Chondrocyte (in vitro differentiated cells): ENCODE results near the gene TRAPPC14. TPM values are rescaled to one million over a fixed set of nuclear protein-coding genes. Genes with fewer than 3 reads are reported as not detected.

Experiments used
- DNase-seq: peaks from one replicate; pipeline ENCODE4 v3.0.0; 2021; ENCODE audit warnings: mixed read lengths, low spot score
- H3K27ac Mint-ChIP-seq: one replicate; pipeline ENCODE4 v1.8.0; 2021; ENCODE audit warnings: mild to moderate bottlenecking, moderate library complexity, mixed read lengths; ENCODE audit not compliant: unreplicated experiment
- H3K27me3 Mint-ChIP-seq: 2 replicates; pipeline ENCODE4 v1.8.0; 2021; ENCODE audit warnings: low read depth, mixed read lengths
- H3K36me3 Mint-ChIP-seq: 2 replicates; pipeline ENCODE4 v1.8.0; 2021; ENCODE audit warnings: low read depth, mixed read lengths
- H3K4me1 Mint-ChIP-seq: 2 replicates; pipeline ENCODE4 v1.8.0; 2021; ENCODE audit warnings: low read depth, mild to moderate bottlenecking, mixed read lengths
- H3K4me3 Mint-ChIP-seq: one replicate; pipeline ENCODE4 v1.8.0; 2021; ENCODE audit warnings: mild to moderate bottlenecking, moderate library complexity, mixed read lengths; ENCODE audit not compliant: unreplicated experiment
- H3K9me3 Mint-ChIP-seq: 2 replicates; pipeline ENCODE4 v1.8.0; 2021; ENCODE audit warnings: low read depth, mixed read lengths
- total RNA-seq: library from RNA; stranded (reverse); gene quantifications from 3 replicates; pipeline ENCODE4 v1.2.1, GENCODE V29; 2021
- TF ChIP-seq, protein P1 (sequence below): fragments of 200-600 bp; sonication (generic); IDR thresholded peaks from 2 replicates; pipeline ENCODE4 v1.5.0; 2021; ENCODE audit warnings: antibody characterized with exemption, mild to moderate bottlenecking, moderate library complexity

TRAPPC14 gene
- total RNA-seq, 1 donor from 2014 or later: 15.4 TPM

DNA sequence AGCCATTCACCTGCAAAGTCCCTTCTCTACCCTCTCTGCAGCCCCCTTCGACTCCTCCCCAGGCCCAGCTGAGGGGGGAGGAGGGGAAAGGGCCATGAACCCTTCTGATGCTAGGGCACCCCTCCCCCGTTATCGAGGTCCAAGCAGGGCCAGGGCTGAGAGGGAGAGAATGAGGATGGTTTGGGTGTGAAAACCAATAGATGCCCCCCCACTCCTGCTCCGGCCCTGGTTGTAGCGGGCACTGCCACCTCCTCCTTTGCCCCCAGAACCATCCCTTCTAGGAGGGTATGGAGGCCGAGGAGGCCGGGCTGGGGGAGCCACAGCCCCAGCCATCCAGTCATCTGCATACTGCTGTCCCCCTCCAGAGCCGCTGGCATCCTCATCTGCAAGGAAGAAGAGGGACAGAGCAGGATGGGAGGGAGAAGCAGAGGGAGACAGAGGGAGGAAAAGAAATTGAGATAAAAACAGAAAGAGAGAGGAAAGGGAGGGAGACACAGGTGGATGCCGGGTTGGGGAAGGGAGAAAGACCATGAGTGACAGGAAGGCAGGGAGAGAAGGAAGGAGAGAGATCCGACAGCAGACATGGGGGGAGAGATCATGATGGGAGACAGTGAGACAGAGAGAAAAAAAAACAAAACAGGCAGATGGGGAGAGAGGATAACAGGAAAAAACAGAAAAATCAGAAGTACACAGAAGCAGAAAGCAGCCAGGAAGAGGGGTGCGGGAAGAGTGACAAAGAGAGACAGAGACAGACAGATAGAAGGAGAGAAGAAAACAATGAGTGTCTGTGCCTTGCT lies 11.8 kb upstream of the TRAPPC14 start:
- H3K4me3 Mint-ChIP-seq: no peak overlapping the region
- no peak overlapping the region for H3K27ac Mint-ChIP-seq
- H3K27me3 Mint-ChIP-seq: peaks cover 5% of the 10 kb centered on the region
- no peaks in the 10 kb centered on the region for H3K9me3 Mint-ChIP-seq
- peaks cover 6% of the 10 kb centered on the region for H3K36me3 Mint-ChIP-seq
- peak; percentile 69 for DNase-seq
- H3K4me1 Mint-ChIP-seq: peaks cover 24% of the 10 kb centered on the region
- TF ChIP-seq, protein P1, sequence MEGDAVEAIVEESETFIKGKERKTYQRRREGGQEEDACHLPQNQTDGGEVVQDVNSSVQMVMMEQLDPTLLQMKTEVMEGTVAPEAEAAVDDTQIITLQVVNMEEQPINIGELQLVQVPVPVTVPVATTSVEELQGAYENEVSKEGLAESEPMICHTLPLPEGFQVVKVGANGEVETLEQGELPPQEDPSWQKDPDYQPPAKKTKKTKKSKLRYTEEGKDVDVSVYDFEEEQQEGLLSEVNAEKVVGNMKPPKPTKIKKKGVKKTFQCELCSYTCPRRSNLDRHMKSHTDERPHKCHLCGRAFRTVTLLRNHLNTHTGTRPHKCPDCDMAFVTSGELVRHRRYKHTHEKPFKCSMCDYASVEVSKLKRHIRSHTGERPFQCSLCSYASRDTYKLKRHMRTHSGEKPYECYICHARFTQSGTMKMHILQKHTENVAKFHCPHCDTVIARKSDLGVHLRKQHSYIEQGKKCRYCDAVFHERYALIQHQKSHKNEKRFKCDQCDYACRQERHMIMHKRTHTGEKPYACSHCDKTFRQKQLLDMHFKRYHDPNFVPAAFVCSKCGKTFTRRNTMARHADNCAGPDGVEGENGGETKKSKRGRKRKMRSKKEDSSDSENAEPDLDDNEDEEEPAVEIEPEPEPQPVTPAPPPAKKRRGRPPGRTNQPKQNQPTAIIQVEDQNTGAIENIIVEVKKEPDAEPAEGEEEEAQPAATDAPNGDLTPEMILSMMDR: no peak

DNA sequence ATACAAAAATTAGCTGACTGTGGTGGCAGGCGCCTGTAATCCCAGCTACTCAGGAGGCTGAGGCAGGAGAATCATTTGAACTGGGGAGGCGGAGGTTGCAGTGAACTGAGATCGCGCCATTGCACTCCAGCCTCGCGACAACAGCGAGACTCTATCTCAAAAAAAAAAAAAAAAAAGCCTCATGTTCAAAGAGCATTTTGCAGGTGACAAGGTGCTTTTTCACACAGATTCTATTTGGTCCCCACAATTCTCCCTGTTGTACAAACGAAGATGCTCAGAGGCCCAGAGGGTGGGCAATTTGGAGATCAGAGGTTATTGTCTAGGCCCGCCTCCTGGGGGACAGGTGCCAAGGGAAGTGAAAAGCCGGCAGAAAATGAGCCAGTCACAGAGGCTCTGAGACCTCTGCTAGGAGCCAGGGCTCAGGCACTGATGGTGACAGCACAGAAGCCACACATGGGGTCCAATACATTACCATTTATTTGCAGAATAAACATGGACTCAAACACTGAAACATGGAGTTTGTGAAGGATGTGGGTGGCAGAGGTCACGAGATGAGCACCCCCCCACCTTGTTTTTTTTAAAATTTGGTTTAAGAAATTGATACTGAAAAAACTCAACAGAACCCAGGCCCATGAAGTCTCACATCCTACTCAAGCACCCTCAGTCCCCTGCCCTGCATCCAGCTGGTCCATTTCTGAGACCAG lies 10.8 kb upstream of the TRAPPC14 start:
- H3K36me3 Mint-ChIP-seq: peaks cover 6% of the 10 kb centered on the region
- no peaks in the 10 kb centered on the region for H3K9me3 Mint-ChIP-seq
- TF ChIP-seq, protein P1: no peak
- H3K27me3 Mint-ChIP-seq: peaks cover 5% of the 10 kb centered on the region
- no peak overlapping the region for H3K27ac Mint-ChIP-seq
- peaks cover 24% of the 10 kb centered on the region for H3K4me1 Mint-ChIP-seq
- H3K4me3 Mint-ChIP-seq: no peak overlapping the region
- peak; percentile 21 for DNase-seq

DNA sequence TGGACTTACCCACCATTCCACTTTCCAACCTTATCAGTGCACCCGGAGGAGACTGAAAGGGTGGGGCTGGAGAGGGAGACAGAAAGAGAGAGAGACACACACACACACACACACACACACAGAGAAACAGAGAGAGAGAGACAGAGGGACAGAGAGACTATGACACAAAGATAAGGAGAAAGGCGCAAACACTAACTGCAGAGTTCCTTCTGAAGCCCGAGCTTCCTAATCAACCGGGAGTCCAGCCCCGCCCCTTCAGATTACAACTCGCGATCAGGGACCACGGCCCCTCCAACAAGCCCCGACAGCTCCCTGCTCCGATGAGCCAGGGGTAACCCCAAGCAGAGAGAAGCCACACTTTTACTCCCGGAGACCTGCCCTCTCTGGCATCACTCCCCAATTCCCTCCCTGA lies 9.4 kb upstream of the TRAPPC14 start:
- Mint-ChIP-seq H3K27ac (no peak overlapping the region), H3K4me1 (peaks cover 26% of the 10 kb centered on the region), H3K36me3 (no peaks in the 10 kb centered on the region), H3K9me3 (no peaks in the 10 kb centered on the region), H3K27me3 (peaks cover 5% of the 10 kb centered on the region), H3K4me3 (peak overlapping the region; percentile 70)
- TF ChIP-seq, protein P1: no peak
- DNase-seq: peak; percentile 49

DNA sequence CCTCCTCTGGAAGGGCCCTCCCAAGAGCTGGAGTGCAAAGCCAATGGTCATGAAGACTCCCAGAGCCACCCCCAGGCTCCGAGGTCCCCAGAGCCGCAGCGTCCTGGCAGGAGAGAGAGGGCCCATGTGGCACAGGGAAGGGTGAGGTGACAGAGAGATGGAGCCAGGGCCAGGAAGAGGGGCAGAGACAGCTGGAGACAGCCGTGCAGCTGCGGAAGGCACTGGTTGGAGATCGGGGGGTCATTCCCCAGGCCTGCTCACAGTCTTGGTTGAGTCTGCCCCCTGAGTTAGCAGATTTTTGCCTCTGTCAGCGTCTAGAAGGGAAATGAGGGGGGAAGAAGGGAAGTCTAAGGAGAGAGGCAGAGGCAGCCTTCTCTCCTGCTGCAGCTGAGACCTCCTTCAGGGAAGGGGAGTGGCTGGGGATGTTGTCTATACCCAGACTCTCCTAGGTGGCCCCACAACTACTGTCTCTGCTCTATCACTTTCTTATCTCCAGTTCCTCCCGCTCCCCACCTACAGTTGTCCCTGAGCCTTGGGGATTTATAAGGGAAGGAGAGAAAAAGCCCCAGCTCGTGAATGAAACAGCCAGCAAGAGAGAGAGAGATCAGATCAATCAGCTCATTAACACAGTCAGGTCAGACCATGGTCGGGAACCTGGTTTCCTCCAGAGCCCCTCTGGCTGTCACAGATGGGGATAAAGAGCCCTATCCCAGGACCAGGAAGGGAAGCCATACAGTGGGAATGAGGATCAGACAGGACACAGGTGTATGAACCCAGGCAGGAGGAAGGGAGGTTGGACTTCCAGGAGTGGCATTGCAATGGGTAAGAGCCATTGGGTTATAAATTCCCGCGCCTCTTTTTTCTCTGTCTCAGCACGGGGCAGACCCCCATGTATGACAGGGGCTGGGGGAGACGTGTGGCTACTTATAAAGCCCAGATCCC lies 8.7 kb upstream of the TRAPPC14 start:
- H3K9me3 Mint-ChIP-seq: no peaks in the 10 kb centered on the region
- peak overlapping the region; percentile 70 for H3K4me3 Mint-ChIP-seq
- TF ChIP-seq, protein P1: no peak
- H3K4me1 Mint-ChIP-seq: peaks cover 26% of the 10 kb centered on the region
- no peak overlapping the region for H3K27ac Mint-ChIP-seq
- peak; percentile 66 for DNase-seq
- H3K36me3 Mint-ChIP-seq: no peaks in the 10 kb centered on the region
- peaks cover 5% of the 10 kb centered on the region for H3K27me3 Mint-ChIP-seq
